Measurements from ENCODE around the gene PPP5C.
"Not testable (repeated sequence)": the region's sequence is repeated elsewhere in the genome, so short reads cannot be mapped to it uniquely, and the experiment has no call there.

PPP5C gene, protein sequence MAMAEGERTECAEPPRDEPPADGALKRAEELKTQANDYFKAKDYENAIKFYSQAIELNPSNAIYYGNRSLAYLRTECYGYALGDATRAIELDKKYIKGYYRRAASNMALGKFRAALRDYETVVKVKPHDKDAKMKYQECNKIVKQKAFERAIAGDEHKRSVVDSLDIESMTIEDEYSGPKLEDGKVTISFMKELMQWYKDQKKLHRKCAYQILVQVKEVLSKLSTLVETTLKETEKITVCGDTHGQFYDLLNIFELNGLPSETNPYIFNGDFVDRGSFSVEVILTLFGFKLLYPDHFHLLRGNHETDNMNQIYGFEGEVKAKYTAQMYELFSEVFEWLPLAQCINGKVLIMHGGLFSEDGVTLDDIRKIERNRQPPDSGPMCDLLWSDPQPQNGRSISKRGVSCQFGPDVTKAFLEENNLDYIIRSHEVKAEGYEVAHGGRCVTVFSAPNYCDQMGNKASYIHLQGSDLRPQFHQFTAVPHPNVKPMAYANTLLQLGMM
- 32.6 to 39.3 reads per million in 2 donors for total RNA-seq

DNA sequence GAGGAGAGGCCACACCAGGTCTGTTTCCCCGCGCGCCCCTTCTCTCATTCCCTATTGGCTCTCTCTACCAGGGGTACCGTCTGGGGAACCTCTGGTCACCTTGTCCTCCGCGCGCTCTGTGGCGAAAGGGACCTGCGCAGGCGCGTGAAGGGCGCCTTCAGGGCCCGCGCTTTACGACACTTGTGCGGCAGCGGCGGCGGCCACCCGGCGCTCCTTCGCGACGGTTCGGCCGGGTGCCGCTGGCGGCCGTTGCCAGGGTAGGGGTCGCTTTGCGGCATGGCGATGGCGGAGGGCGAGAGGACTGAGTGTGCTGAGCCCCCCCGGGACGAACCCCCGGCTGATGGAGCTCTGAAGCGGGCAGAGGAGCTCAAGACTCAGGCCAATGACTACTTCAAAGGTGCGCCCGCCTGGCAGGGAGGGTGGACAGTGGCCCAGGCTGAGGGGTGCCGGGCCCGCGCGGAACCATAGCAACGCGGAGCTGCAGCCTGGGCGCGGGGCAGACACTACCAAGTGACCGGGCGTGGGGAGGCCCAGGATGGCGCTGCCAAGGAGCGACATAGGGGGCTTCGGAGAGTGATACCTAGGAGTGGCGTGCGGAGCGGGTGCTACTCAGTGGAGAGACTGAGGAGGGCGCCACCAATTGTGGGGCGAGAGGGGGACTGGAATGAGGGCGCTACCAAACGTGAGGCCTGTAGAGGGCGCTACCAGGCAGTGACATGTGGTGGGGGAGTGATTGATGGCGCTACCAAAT is at the start of gene PPP5C:
Gene PPP5C, plus strand, starts transcription at position 267 of the 751 bp plus-strand sequence. Its CDS starts 10 bp downstream, at position 277.
- peak; percentile 70 for DNase-seq

DNA sequence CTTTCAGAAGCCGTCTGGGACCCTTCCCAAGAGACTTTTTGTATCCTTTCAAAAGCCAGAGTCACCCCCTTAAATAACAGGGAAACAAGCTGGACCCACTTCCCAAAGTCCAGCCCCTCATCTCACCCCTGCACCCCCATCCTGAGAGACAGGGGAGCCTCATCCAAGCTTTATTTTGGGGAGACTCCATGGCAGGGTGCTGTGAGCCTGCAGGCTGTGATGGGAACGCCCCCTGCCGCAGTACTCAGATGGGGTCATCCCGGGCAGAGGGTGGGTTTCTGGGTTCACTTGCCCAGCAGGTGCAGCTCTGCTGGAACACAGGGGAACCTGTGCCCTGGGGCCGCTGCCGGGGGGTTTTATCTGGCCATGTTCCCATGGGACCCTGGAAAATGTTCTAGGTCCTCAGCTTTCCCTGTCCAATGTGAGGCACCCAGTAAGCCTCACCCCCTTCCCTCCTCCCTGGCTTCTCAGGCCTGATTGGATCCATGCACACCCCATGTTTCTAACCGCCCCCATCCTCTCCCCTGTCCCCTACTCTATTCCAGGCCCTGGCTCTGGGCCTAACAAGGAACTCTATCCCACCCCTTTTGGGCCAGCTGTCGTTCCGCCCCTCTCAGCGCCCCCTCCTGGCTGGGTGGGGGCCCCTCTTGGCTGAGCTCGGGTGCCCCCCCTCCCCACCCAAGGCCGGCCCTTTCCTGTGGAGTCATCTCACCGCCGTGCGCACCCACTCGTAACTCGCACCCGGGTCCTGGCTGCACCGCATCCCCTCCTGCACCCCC is 49.0 kb upstream of the PPP5C start:
- no peak for DNase-seq

DNA sequence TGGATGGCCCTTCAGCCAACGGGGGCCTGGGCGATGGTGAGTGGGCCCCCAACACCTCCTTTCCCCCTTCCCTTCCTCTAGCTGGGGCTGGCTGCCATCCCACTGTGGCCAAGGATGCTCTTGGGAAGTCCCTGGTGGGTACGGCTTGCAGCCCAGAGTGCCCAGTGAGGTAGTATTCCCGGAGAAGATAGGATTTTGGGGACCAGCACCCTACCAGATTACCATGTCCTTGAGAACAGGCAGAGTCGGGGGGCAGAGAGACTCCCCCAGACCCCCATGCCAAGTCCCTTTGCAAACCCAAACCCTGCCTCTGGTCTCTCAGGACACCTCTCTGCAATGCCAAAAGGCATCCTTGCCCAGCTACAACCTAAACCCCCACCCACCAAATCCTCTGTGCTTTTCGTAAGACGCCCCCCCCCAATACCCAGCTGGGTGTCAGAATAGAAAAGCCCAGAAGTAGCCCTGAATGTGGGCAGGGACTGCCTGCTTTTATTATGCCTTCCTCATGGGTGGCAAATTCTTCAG is 48.3 kb upstream of the PPP5C start:
- DNase-seq: no peak

DNA sequence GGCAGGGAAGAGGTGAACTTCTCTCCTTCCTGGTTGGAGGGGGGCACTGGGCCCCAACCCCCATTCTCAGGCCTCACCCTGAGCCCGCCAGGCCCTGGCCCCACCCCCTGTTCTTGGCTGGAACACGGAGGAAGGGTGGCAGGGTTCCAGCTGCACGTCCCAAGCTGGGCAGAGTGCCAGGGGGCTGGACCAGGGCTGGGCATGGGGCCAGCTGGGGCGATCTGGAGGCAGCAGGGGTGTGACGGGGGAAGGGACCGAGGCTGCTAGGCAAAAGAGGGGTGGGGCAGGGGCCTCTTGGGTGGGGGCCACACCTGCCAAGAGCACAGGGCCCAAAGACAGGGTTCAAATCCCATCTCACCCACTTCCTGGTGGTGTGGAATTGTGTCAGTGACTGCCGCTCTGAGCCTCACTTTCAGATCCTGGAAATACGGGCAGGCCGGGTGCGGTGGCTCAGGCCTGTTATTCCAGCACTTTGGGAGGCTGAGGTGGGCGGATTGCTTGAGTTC is 47.8 kb upstream of the PPP5C start:
- no peak for DNase-seq

DNA sequence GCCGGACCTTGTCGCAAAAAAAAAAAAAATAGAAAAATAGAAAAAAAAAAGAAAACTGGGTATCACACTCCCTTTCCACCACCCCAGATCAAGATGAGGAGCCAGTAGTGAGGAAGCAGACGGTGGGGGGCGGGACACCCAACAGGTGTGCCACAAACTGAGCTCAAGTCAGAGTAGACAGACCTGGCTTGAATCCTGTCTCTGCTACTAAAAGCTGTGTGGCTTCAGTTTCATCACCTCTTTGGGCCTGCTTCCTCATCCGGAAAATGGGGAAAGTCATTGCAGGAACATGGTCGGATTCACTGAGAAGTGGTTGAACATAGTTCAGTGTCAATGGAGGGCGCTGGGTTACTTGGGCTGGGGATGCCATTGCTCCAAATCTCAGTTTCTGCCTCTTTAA is 47.2 kb upstream of the PPP5C start:
- no peak for DNase-seq

DNA sequence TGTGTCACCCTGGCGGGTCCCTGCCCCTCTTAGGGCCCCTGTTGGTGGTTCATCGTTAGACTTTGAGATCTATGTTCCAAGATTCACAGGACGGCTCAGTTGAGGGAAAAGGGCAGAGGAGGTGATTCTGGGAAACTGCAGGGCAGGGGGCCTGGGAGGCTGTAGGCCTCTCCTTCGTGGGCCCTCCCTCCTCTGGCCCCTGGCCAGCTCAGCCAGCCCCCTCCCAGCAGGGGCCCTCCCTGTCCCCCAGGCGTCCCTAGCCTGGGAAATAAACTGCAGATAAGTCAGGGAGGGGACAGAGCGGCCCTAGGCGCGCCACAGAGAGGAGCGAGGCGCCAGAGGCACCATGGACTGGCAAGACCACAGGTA is 43.6 kb upstream of the PPP5C start:
- DNase-seq: no peak

DNA sequence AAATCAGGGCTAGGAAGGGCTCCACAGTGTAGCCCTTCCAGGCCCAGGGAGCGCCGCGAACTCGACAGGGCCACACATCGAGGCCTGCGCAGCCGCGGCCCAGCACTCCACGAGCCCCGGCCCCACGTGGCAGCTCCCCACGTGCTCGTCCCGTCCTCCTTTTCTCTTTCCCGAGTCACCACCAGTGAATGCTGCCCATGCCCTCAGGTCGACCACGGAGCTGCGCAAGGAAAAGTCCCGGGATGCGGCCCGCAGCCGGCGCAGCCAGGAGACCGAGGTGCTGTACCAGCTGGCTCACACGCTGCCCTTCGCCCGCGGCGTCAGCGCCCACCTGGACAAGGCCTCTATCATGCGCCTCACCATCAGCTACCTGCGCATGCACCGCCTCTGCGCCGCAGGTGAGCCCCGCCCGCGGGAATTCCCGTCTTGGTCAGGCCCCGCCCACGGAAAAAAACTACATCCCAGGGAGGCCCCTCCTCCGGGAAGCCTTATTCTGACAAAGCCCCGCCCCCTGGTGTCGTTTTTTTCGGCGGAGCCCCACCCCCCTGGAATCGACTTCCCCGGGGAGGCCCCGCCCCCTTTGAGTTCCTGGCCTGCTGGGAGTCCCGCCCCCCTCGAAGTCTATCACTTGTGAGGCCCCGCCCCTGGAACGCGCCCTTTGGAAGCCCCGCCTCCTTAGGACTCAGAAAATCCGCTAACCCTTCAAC is 43.0 kb upstream of the PPP5C start:
- no peak for DNase-seq

DNA sequence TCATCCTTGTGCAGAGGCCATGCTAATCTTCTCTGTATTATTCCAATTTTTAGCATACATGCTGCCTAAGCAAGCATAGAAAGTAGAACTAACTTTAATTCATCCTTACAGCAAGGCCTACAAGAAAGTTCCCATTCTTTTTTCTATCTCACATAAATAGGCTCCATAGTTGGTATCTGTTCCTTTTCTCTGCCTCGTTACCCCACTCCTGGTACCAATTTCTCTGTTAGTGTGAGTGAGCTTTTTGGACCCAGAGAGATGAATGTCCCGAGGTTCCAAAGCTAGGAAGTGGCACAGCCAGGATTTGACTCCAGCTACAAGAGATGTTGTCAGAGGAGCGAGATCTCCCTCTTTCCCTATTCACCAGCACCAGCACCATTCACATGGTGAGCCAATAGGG is 40.4 kb upstream of the PPP5C start:
- no peak for DNase-seq

DNA sequence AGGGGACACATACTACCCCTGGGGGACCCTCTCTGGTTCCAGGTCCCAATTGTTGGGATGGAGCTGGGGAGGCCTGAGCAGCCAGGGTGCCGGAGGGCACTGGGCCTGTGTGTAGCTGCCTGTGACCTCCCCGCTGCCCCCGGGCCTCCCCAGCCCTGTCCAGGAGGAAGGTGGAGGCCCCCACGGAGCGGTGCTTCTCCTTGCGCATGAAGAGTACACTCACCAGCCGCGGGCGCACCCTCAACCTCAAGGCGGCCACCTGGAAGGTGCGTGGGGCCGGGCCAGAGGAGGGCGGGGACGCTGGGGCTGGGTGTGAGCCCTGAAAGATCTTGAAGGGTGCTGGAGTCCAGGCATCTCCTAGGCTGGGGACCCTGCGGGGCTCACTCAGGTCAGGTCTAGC is 38.4 kb upstream of the PPP5C start:
- no peak for DNase-seq

DNA sequence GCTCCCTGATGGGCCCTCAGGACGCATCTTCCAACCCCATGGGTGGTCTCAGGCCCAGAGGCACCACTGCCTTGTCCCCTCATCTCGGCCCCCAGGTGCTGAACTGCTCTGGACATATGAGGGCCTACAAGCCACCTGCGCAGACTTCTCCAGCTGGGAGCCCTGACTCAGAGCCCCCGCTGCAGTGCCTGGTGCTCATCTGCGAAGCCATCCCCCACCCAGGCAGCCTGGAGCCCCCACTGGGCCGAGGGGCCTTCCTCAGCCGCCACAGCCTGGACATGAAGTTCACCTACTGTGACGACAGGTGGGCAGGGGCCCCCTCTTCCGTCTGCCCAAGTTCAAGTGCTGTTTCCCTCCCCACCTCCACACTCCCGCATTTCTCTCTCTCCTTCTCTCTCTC is 37.8 kb upstream of the PPP5C start:
- no peak for DNase-seq

DNA sequence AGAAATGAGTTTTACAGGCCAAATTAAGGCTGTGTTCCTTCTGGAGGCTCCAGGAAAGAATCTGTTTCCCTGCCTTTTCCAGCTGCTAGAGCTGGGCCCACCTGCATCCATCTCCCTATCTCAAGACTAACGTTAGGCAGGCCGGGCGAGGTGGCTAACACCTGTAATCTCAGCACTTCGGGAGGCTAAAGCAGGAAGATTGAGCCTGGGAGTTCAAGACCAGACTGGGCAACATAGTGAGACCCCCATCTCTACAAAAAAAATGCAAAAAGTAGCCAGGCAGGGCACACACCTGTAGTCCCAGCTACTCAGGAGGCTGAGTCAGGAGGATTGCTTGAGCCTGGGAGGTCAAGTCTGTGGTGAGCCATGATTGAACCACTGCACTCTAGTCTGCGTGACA is 35.4 kb upstream of the PPP5C start:
- no peak for DNase-seq

DNA sequence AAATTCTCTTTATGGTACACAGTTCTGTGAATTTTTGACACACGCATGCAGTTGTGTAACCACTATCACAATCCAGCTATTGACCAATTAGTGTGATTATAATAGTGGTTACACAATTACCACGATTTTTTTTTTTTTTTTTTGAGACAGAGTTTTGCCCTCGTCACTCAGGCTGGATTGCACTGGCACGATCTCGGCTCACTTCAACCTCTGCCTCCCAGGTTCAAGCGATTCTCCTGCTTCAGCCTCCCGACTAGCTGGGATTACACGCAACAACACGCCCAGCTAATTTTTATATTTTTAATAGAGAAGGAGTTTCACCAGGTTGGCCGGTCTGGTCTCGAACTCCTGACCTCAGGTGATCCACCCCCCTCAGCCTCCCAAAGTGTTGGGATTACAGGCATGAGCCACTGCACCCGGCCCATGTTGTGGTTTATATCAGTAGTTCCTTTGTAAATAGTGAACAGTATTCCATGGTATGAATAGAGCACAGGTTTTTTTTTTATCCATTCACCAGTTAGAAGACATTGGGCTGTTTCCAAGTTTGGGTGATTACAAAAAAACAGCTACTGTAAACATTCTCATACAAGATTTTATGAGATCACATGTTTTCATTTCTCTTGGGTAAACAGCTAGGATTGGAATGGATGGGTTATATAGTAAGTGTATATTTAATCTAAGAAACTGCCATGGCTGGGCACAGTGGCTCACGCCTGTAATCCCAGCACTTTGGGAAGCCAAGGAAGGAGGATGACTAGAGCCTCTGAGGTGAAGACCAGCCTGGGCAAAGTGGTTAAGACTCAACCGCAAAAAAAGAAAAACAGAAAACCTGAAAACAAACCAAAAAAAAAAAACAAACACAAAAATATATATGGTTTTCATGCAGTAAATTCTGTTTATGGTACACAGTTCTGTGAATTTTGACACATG is 33.1 kb upstream of the PPP5C start:
- not testable (repeated sequence) for DNase-seq

DNA sequence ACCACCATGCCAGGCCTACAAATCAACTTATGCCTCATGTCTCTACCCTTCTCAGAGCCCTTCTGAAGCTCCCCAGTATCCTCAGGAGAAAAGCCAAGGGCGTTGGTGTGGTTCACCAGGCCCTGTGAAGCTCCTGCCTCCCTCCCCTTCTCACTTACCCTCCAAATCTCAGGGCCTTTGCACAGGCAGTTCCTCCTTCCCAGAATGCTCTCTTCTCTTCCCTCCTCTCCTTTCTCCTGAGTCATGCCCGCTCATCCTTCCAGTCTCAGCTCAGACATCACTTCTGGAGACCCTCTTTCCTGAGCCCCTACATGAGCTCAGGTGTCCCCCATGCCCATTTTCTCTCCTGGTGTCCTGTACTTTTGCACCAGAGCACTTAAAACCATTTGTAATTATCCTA is 29.5 kb upstream of the PPP5C start:
- no peak for DNase-seq

DNA sequence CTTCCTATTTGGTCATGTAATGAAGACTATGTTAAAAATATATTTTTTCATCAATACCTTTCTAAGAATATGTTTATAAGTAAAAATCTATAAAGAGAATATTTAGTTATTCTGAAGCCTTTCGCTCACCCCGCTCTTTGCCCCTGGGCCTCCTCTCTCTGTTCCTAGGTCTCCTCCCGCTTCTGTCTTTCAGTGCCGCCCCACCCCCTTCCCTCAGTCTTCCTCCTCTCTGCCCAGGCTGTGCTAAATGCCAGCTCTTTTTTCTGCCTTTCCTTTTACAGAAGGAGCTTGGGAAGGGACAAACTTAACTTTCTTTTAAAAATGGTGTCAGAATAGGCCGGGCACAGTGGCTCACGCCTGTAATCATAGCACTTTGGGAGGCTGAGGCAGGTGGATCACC is 27.3 kb upstream of the PPP5C start:
- no peak for DNase-seq

DNA sequence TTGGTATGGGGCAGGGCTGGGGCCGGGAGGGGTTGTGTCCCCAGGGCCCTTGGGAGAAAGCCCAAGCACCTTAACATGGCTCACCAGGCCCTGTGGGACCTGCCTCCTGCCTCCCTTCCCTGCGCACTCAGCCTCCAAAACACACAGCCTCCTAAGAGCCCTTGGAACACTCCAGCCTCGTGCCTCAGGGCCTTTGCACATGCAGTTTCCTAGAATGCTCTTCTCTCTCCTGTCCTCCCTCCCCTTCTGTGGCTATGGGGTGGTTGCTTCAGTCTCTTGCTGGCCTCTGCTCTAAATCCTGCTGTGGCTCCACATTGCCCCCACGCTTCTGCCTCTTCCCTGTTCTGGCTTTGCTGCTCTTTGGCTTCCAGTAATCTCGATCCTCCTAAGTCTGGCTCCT is 26.3 kb upstream of the PPP5C start:
- DNase-seq: no peak

DNA sequence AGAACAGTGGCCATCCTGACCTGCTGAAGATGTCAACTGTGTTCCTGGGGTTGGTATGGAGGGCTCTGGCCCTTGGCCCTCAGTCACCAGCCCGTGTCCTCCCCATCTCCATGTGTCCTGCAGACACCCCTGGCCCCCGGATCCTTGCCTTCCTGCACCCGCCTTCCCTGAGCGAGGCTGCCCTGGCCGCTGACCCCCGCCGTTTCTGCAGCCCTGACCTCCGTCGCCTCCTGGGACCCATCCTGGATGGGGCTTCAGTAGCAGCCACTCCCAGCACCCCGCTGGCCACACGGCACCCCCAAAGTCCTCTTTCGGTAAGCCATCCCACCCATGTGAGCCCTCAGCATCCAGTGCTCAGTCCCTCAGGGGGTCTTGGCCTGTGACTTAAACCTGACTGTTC is 25.2 kb upstream of the PPP5C start:
- DNase-seq: no peak

DNA sequence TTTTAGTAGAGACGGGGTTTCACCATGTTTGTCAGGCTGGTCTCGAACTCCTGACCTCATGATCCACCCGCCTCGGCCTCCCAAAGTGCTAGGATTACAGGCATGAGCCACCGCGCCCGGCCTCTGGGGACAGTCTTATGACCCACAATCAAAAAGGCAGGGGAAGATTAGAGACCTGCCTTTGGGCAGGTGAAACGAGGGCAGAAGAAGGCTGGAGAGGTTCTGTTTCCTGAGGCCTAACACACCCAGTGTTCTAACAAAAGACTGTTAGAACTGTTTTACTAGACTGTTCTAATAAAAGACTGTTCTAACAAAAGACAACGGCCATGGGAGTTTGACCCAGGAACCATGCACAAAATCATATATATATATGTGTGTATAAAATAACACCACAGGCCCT is 23.7 kb upstream of the PPP5C start:
- DNase-seq: not testable (repeated sequence)

DNA sequence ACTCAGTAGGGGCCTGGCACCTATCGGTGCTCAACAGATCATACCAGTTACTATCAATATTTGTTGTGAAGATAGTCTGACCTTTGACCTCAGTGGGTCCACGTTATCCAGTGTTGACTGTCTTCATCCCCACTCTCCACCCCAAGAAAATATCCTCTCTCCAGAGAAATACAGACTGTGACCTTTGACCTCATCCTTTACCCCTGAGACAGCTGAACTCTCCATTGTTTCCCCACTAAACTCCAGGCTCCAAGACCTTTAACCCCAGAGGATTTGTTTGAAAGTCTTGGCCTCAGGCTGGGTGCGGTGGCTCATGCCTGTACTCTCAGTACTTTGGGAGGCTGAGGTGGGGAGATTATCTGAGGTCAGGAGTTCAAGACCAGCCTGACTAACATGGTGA is 22.6 kb upstream of the PPP5C start:
- no peak for DNase-seq

DNA sequence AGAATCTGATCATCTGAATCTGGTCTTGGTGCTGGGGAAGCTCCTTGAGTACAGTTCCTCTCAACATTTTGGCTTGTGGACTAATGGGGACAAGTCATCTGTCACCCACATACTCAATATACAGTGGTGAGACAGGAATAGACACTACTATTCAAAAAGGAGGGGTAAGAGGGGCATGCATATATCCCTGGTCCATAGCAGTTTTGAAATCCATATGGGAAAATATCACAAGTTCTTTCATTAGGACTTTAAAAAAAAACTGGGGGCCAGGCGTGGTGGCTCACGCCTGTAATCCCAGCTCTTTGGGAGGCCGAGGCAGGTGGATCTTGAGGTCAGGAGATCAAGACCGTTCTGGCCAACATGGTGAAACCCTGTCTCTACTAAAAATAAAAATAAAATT is 20.3 kb upstream of the PPP5C start:
- DNase-seq: no peak

DNA sequence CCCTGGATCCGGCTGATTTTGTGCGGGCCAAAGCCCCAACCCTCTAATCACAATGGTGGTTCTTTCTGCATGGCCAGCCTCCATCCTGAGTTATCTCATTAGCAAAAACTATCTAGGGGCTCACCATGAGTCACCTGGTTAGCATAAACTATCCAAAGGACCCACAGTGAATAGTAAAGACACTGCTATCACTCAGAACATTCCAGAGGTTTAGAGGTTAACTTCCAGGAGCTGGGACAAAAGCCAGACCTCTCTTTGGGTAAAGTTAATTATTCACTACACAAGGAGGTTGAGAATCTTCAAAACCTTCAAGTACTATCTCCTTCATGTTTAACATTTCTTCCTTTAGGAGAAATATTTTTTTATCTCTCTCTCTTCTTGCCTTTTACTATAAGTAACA is 18.8 kb upstream of the PPP5C start:
- DNase-seq: no peak

DNA sequence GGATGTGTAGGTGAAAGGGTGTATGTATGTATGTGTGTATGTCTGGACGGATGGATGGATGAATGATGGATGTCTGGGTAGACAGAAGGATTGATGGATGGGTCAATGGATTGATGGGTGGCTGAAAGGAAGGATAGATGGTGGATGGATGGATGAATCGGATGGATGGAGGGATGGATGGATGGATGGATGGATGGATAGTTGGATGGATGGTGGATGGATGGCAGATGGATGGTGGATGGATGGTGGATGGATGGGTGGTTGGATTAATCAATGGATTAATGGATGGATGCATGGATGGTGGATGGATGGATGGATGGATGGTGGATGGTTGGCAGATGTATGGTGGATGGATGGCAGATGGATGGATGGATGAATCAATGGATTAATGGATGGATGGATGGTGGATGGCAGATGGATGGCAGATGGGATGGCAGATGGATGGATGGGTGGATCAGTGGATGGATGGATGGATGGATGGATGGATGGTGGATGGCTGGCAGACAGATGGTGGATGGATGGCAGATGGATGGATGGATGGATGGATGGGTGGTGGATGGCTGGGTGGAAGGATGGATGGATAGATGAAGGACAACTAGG is 16.5 kb upstream of the PPP5C start:
- DNase-seq: no peak
